Measurements from ENCODE around the gene TTLL13.

DNA sequence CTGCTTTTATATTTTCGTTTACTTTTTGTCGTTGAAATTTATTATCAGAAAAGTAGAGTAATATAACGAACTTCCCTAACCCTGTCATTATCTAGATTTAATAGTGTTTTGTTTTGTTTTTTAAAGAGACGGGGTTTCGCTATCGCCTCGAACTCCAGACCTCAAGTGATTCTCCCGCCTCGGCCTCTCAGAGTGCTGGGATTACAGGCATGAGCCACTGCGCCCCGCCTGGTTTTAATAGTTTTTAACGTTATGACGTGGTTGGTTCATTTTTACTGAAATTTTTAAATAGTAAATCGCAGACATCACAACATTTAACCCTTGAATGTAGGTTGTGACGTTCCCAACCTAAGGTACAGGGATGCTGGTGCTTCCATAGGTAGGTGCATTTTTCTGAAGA lies 17.1 kb downstream of the TTLL13 start:
- no peak for TF ChIP-seq CTCF (IDR thresholded peaks at IDR 0.05)
- no peak for TF ChIP-seq POLR2A (IDR thresholded peaks at IDR 0.05)

Data from lower leg skin (tissue), 3 donors.